DMS114 treated with DMSO at 0.1 percent for 48 hours (cell line): ENCODE data around the gene MYOG.

Source experiments
- DNase-seq: peaks from one replicate; lab custom pipeline; 2025; ENCODE audit not compliant: unreplicated experiment; lab: John Stamatoyannopoulos, UW

Gene MYOG

GRCh38 chr1:203117611-203118575 is 32.1 kb upstream of the MYOG start:
- peak; percentile 64 for DNase-seq

GRCh38 chr1:203116091-203116820 is 30.4 kb upstream of the MYOG start:
- no peak for DNase-seq

- no peak for DNase-seq
Measured at GRCh38 chr1:203114202-203114601, 28.4 kb upstream of the MYOG start.

- no peak for DNase-seq
Measured at GRCh38 chr1:203113308-203113707, 27.5 kb upstream of the MYOG start.

- no peak for DNase-seq
Measured at GRCh38 chr1:203112475-203112874, 26.7 kb upstream of the MYOG start.

- no peak for DNase-seq
Measured at GRCh38 chr1:203104789-203105390, 19.1 kb upstream of the MYOG start.

- DNase-seq, result no peak
Measured at GRCh38 chr1:203103829-203104495, 18.1 kb upstream of the MYOG start.

GRCh38 chr1:203103216-203103615 is 17.4 kb upstream of the MYOG start:
- no peak for DNase-seq

- DNase-seq, result no peak
Measured at GRCh38 chr1:203101813-203102634, 16.2 kb upstream of the MYOG start.

GRCh38 chr1:203100516-203100869 is 14.7 kb upstream of the MYOG start:
- no peak for DNase-seq

- DNase-seq, result no peak
Measured at GRCh38 chr1:203099805-203100515, 14.1 kb upstream of the MYOG start.

GRCh38 chr1:203098914-203099520 is 13.2 kb upstream of the MYOG start:
- DNase-seq, result no peak

- DNase-seq, result no peak
Measured at GRCh38 chr1:203098445-203098844, 12.6 kb upstream of the MYOG start.

- no peak for DNase-seq
Measured at GRCh38 chr1:203097001-203097400, 11.2 kb upstream of the MYOG start.

GRCh38 chr1:203096566-203096965 is 10.8 kb upstream of the MYOG start:
- no peak for DNase-seq

GRCh38 chr1:203095061-203095690 is 9.4 kb upstream of the MYOG start:
- DNase-seq, result no peak

GRCh38 chr1:203093754-203094410 is 8.1 kb upstream of the MYOG start:
- DNase-seq, result no peak

GRCh38 chr1:203091761-203092330 is 6.0 kb upstream of the MYOG start:
- no peak for DNase-seq
